ENCODE results near the gene CLK2. TPM values are rescaled to one million over a fixed set of nuclear protein-coding genes. Genes with fewer than 3 reads are reported as not detected.

The CLK2 gene
- total and polyA plus RNA-seq, 2 of the 13 experiments (the other 11 are each of a cell fraction or from before 2014, with no cell fraction given): 20.1 to 73.5 TPM

- TF ChIP-seq ZSCAN20 (CRISPR knock-in tag; IDR thresholded peaks at IDR 0.05; ENCODE audit: borderline replicate concordance) (0 out of 2 replicates have a peak, but pooled peaks have one; percentile 59), ZC3H13 (CRISPR knock-in tag; IDR thresholded peaks at IDR 0.05) (no peak; the same call in 1 of the 2 replicates), FOXP4 (CRISPR knock-in tag; IDR thresholded peaks at IDR 0.05) (0 out of 2 replicates have a peak, but pooled peaks have one; percentile 40), CREM (IDR thresholded peaks at IDR 0.05) (peak; percentile 57; the same call in 1 of the 2 replicates), CREM (CRISPR knock-in tag; IDR thresholded peaks at IDR 0.05) (no peak), ZNF430 (CRISPR knock-in tag; IDR thresholded peaks at IDR 0.05) (peak; percentile 61; the same call in 1 of the 2 replicates), SALL1 (CRISPR knock-in tag; IDR thresholded peaks at IDR 0.05) (peak; percentile 96), ARNT (IDR thresholded peaks at IDR 0.05) (no peak), ZNF574 (CRISPR knock-in tag; IDR thresholded peaks at IDR 0.05) (peak; percentile 87), KMT2B (CRISPR knock-in tag; IDR thresholded peaks at IDR 0.05) (no peak), PRPF4 (IDR thresholded peaks at IDR 0.05; ENCODE audit: low read depth, low read length, poor library complexity, severe bottlenecking) (no peak), ZNF441 (CRISPR knock-in tag; IDR thresholded peaks at IDR 0.05; ENCODE audit: borderline replicate concordance) (peak; percentile 79), FOXA3 (CRISPR knock-in tag; IDR thresholded peaks at IDR 0.05) (peak; percentile 76), ZBTB3 (CRISPR knock-in tag; IDR thresholded peaks at IDR 0.05; ENCODE audit: borderline replicate concordance, low read depth) (peak; percentile 36; the same call in 1 of the 2 replicates), ELF1 (CRISPR knock-in tag; IDR thresholded peaks at IDR 0.05) (peak; percentile 30; the same call in 1 of the 2 replicates), ZSCAN25 (CRISPR knock-in tag; IDR thresholded peaks at IDR 0.05) (peak; percentile 84; the same call in 1 of the 2 replicates), TFAP4 (IDR thresholded peaks at IDR 0.05; ENCODE audit: borderline replicate concordance, low read depth) (peak; percentile 96), ZNF382 (CRISPR knock-in tag; IDR thresholded peaks at IDR 0.05; ENCODE audit: borderline replicate concordance) (no peak), ZSCAN29 (CRISPR knock-in tag; conservative IDR thresholded peaks at IDR 0.05) (peak; percentile 87; the same call in 1 of the 2 replicates), THRA (CRISPR knock-in tag; IDR thresholded peaks at IDR 0.05; ENCODE audit: borderline replicate concordance) (peak; percentile 81), ZNF781 (CRISPR knock-in tag; IDR thresholded peaks at IDR 0.05; ENCODE audit: borderline replicate concordance, not compliant biosample characterization) (no peak), ZNF607 (CRISPR knock-in tag; IDR thresholded peaks at IDR 0.05; ENCODE audit: borderline replicate concordance) (peak; percentile 94; the same call in 1 of the 2 replicates), BRCA1 (CRISPR knock-in tag; IDR thresholded peaks at IDR 0.05) (peak; percentile 73; the same call in 1 of the 2 replicates)
Observed at GRCh38 chr1:155300553-155301329, 27.4 kb upstream of the CLK2 start (continued).

Measured in HepG2 (cell line).